GM03348 (cell line): ENCODE measurements around the gene NXPH2.

Source experiments
- DNase-seq: peaks from one replicate; pipeline ENCODE4 v3.0.0; 2012; ENCODE audit warnings: low spot score

Gene NXPH2

GRCh38 chr2:138779781-138780445, at the start of gene NXPH2:
Gene NXPH2, minus strand, starts transcription at chr2:138780390. Its CDS starts 149 bp downstream, at chr2:138780241.
- DNase-seq = peak; percentile 14

GRCh38 chr2:138829326-138829919, 49.2 kb upstream of the NXPH2 start:
- no peak for DNase-seq

- DNase-seq = peak; percentile 71
These were observed 47.4 kb upstream of the NXPH2 start for GRCh38 chr2:138827426-138828054.

GRCh38 chr2:138823666-138824065, 43.5 kb upstream of the NXPH2 start:
- DNase-seq = no peak

GRCh38 chr2:138819964-138820363, 39.8 kb upstream of the NXPH2 start:
- DNase-seq = no peak

- no peak for DNase-seq
These were observed 38.4 kb upstream of the NXPH2 start for GRCh38 chr2:138818556-138818955.

- no peak for DNase-seq
These were observed 34.1 kb upstream of the NXPH2 start for GRCh38 chr2:138814123-138814898.

- DNase-seq = no peak
These were observed 31.2 kb upstream of the NXPH2 start for GRCh38 chr2:138811431-138811830.

- no peak for DNase-seq
These were observed 14.5 kb upstream of the NXPH2 start for GRCh38 chr2:138794724-138795123.

GRCh38 chr2:138787053-138787666, 7.0 kb upstream of the NXPH2 start:
- peak; percentile 44 for DNase-seq

- DNase-seq = no peak
These were observed 2.2 kb upstream of the NXPH2 start for GRCh38 chr2:138782383-138782782.

GRCh38 chr2:138780908-138781307, 718 bp upstream of the NXPH2 start:
- DNase-seq = no peak

- DNase-seq = peak; percentile 11
These were observed 273 bp upstream of the NXPH2 start for GRCh38 chr2:138780446-138780880.

GRCh38 chr2:138779406-138779780, 797 bp downstream of the NXPH2 start:
- DNase-seq = peak; percentile 4

- DNase-seq = peak; percentile 8
These were observed 2.2 kb downstream of the NXPH2 start for GRCh38 chr2:138777996-138778395.

- DNase-seq = no peak
These were observed 4.5 kb downstream of the NXPH2 start for GRCh38 chr2:138775736-138776135.

GRCh38 chr2:138771534-138771933, 8.7 kb downstream of the NXPH2 start:
- no peak for DNase-seq

- DNase-seq = no peak
These were observed 13.1 kb downstream of the NXPH2 start for GRCh38 chr2:138767101-138767500.

GRCh38 chr2:138766464-138766863, 13.7 kb downstream of the NXPH2 start:
- DNase-seq = no peak

- no peak for DNase-seq
These were observed 16.2 kb downstream of the NXPH2 start for GRCh38 chr2:138763971-138764370.

GRCh38 chr2:138762533-138762932, 17.7 kb downstream of the NXPH2 start:
- no peak for DNase-seq

- no peak for DNase-seq
These were observed 19.5 kb downstream of the NXPH2 start for GRCh38 chr2:138760676-138761075.
